ENCODE data around the gene KIF15.

DNA sequence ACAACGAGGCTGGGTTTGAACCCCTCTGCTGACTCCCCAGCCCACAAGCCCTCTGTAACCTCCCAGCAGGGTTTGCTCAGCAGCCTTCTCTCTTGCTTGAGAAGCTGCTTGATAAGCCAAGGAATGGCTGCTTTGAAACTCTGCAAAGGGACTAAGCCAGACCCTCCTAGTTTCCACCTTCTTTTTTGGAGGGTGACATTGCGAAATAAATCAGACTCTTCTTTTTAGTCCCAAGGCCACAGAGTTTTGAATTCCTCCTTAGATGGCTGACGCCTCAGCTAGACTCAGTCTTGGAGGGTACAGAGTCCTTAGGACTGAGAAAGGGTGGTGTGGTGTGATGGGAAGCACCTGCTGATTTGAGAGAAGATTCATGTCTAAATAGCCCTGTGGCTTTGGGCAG lies 114.0 kb downstream of the KIF15 start:
- TF ChIP-seq, protein P1, sequence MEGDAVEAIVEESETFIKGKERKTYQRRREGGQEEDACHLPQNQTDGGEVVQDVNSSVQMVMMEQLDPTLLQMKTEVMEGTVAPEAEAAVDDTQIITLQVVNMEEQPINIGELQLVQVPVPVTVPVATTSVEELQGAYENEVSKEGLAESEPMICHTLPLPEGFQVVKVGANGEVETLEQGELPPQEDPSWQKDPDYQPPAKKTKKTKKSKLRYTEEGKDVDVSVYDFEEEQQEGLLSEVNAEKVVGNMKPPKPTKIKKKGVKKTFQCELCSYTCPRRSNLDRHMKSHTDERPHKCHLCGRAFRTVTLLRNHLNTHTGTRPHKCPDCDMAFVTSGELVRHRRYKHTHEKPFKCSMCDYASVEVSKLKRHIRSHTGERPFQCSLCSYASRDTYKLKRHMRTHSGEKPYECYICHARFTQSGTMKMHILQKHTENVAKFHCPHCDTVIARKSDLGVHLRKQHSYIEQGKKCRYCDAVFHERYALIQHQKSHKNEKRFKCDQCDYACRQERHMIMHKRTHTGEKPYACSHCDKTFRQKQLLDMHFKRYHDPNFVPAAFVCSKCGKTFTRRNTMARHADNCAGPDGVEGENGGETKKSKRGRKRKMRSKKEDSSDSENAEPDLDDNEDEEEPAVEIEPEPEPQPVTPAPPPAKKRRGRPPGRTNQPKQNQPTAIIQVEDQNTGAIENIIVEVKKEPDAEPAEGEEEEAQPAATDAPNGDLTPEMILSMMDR (IDR thresholded peaks at IDR 0.05), result no peak
- TF ChIP-seq POLR2AphosphoS5 (IDR thresholded peaks at IDR 0.05; ENCODE audit: insufficient read depth in 1 of 2, low read depth in 1 of 2), result no peak

Data from vagina (tissue), 2 donors.